ENCODE results near the gene TRABD2B. TPM values are rescaled to one million over a fixed set of nuclear protein-coding genes. Genes with fewer than 3 reads are reported as not detected.
A peak's percentile ranks its signal among the peaks of the same experiment; 100 is the strongest.

TRABD2B gene
- total and polyA plus RNA-seq, 2 of the 13 experiments (the other 11 are each of a cell fraction or from before 2014, with no cell fraction given), result 0.04 TPM; not detected in 1

DNA sequence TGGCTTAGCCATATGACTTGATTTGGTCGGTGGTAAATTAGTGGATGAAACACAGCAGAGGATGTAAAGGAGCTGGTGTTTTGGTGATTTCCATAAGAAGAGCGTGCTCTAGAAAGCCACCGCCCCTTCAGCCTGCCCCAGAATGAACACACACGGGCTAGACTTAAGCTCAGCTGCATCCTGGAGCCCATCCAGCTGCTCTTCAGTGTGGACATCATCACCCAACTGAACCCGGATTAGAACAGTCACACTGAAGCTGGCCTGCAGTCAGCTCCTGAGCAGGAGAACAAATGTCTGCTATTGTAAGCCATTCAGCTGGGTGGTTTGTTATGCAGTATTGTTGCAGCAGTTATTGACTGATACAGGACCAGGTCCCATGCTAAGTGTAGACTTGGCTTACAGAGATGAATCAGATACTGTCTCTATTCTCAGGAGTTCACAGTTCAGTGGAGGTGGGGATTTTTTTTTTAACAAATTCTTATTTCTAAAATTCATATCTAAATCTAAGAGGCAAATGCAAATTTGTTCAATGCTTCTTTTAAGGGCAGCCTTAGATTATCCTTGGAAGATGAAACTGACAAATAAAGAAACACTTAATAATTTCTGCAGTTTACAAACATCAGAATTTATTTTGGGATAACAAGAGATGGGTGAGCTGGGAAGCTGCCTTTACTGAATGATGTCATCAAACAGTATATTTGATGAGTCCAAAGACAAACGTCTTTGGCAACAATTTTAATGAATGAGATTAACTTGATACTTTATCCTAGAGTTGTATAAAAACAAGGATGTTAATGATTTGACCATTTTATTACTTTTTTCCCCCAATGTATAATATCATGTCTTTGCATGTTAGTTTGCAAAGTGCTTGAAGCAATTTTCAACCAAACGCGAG lies 251.2 kb downstream of the TRABD2B start:
- no TSS peak for BruUV-seq (replicated peaks)
- no peak for DNase-seq (ENCODE audit: low spot score)
- Histone ChIP-seq H3K9me3 (ENCODE audit: low read length) (no peaks in the 10 kb centered on the region), H3K4me1 (ENCODE audit: insufficient read depth, low read length) (no peaks in the 10 kb centered on the region), H3K4me2 (ENCODE audit: low read depth, low read length) (no peak overlapping the region), H3K36me3 (replicated peaks in 1 of 2; ENCODE audit: control insufficient read depth in 1 of 2, insufficient read depth in 2 of 2, low read length in 2 of 2) (no peaks in the 10 kb centered on the region), H2AFZ (ENCODE audit: low read length) (no peak overlapping the region), H3K9ac (ENCODE audit: insufficient read depth, low read depth, low read length) (no peak overlapping the region), H3K79me2 (ENCODE audit: insufficient read depth, low read length) (no peaks in the 10 kb centered on the region), H3K4me3 (replicated peaks in 1 of 3; ENCODE audit: insufficient read depth in 1 of 3, low read depth in 2 of 3, low read length in 3 of 3) (no peak overlapping the region), H4K20me1 (ENCODE audit: insufficient read depth, low read length) (no peaks in the 10 kb centered on the region), H3K27ac (ENCODE audit: extremely low read length, insufficient read depth, low read length) (no peak overlapping the region), H3K27me3 (ENCODE audit: control insufficient read depth in 1 of 2, insufficient read depth in 2 of 2, low read length in 2 of 2) (0 out of 5 replicates have a peak, but pooled peaks cover 0 to 4% of the 10 kb centered on the region in 2 experiments)
- CTCF ChIA-PET (ENCODE audit: low intra/inter-chr PET ratio, low total read pairs), result no interaction called here
- in situ Hi-C loops (cut with HindIII; ENCODE audit: extremely low pct_ligation_motif_present, low pct_unique_long_range_greater_than_20kb), result no loop called here
- no peak for FAIRE-seq
- intact Hi-C loops (cut with micrococcal nuclease; ENCODE audit: unreplicated experiment), result no loop called here
- no peak for ATAC-seq
- 15% methylated on average over 7 of the region's 8 CpGs for WGBS (ENCODE audit: low lambda C conversion rate)
- peak; percentile 84 for TF ChIP-seq ATF7 (IDR thresholded peaks at IDR 0.05)
- no peak for TF ChIP-seq ATF7 (CRISPR knock-in tag; IDR thresholded peaks at IDR 0.05)
- no peak for TF ChIP-seq BCL6 (CRISPR knock-in tag; IDR thresholded peaks at IDR 0.05)
- POLR2A ChIA-PET, result no interaction called here

DNA sequence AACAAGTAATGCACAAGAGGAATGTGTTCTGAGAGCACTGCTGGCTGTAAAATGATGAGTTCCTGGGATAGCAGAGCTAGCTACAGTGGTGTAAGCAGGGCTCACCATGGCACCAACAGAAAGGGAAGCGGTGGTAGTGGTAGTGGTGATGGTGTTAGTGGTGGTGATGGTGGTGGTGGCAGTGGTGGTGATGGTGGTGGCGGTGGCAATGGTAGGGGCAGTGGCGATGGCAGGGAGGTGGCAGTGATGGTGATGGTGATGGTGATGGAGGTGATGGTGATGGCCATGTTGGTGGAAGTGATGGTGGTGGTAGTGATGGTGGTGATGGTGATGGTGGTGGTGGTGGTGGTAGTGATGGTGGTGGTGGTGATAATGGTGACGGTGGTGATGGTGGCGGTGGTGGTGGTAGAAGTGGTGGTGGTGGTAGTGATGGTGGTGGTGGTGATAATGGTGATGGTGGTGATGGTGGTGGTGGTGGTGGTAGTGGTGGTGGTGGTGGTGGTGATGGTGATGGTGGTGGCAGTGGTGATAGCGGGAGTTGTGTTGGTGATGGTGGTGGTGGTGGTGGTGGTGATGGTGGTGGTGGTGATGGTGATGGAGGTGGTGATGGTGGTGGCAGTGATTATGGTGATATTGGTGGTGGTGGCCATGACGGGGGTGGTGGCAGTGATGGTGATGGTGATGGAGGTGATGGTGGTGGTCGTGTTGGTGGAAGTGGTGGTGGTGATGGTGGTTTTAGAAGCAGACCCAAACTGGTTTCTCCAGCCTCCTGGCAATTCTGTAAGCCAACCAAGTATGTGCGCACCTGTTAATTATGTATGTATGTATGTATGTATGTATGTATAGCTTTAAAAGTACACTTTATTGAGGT lies 254.1 kb downstream of the TRABD2B start:
- H3K9me3 ChIP-seq (ENCODE audit: low read length), result no peaks in the 10 kb centered on the region
- no peaks in the 10 kb centered on the region for H3K79me2 ChIP-seq (ENCODE audit: insufficient read depth, low read length)
- no peaks in the 10 kb centered on the region for H3K4me1 ChIP-seq (ENCODE audit: insufficient read depth, low read length)
- no peak overlapping the region for H3K27ac ChIP-seq (ENCODE audit: extremely low read length, insufficient read depth, low read length)
- BruUV-seq (replicated peaks), result no TSS peak
- H4K20me1 ChIP-seq (ENCODE audit: insufficient read depth, low read length), result no peaks in the 10 kb centered on the region
- no peaks in the 10 kb centered on the region for H3K36me3 ChIP-seq (replicated peaks in 1 of 2; ENCODE audit: control insufficient read depth in 1 of 2, insufficient read depth in 2 of 2, low read length in 2 of 2)
- in situ Hi-C loops (cut with HindIII; ENCODE audit: extremely low pct_ligation_motif_present, low pct_unique_long_range_greater_than_20kb), result no loop called here
- 47% methylated on average over 9 of the region's 9 CpGs for WGBS (ENCODE audit: low lambda C conversion rate)
- intact Hi-C loops (cut with micrococcal nuclease; ENCODE audit: unreplicated experiment), result no loop called here
- no peak overlapping the region for H3K4me3 ChIP-seq (replicated peaks in 1 of 3; ENCODE audit: insufficient read depth in 1 of 3, low read depth in 2 of 3, low read length in 3 of 3)
- ATAC-seq (no peak), DNase-seq (ENCODE audit: low spot score) (no peak), FAIRE-seq (no peak)
- no peak overlapping the region for H3K4me2 ChIP-seq (ENCODE audit: low read depth, low read length)
- ChIA-PET CTCF (ENCODE audit: low intra/inter-chr PET ratio, low total read pairs) (no interaction called here), POLR2A (no interaction called here)
- peaks cover 0 to 3% of the 10 kb centered on the region in 2 experiments; a peak in 1 of 5 replicates for H3K27me3 ChIP-seq (ENCODE audit: control insufficient read depth in 1 of 2, insufficient read depth in 2 of 2, low read length in 2 of 2)
- TF ChIP-seq, protein P1, sequence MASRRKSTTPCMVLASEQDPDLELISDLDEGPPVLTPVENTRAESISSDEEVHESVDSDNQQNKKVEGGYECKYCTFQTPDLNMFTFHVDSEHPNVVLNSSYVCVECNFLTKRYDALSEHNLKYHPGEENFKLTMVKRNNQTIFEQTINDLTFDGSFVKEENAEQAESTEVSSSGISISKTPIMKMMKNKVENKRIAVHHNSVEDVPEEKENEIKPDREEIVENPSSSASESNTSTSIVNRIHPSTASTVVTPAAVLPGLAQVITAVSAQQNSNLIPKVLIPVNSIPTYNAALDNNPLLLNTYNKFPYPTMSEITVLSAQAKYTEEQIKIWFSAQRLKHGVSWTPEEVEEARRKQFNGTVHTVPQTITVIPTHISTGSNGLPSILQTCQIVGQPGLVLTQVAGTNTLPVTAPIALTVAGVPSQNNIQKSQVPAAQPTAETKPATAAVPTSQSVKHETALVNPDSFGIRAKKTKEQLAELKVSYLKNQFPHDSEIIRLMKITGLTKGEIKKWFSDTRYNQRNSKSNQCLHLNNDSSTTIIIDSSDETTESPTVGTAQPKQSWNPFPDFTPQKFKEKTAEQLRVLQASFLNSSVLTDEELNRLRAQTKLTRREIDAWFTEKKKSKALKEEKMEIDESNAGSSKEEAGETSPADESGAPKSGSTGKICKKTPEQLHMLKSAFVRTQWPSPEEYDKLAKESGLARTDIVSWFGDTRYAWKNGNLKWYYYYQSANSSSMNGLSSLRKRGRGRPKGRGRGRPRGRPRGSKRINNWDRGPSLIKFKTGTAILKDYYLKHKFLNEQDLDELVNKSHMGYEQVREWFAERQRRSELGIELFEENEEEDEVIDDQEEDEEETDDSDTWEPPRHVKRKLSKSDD (CRISPR knock-in tag; IDR thresholded peaks at IDR 0.05; ENCODE audit: low read depth), result no peak
- TF ChIP-seq ZNF350 (CRISPR knock-in tag; IDR thresholded peaks at IDR 0.05; ENCODE audit: borderline replicate concordance, low read depth), result no peak
- TF ChIP-seq ATF6 (CRISPR knock-in tag; conservative IDR thresholded peaks at IDR 0.05), result no peak
- TF ChIP-seq ZFYVE20 (CRISPR knock-in tag; IDR thresholded peaks at IDR 0.05; ENCODE audit: borderline replicate concordance, low read depth), result no peak
- TF ChIP-seq ZKSCAN8 (CRISPR knock-in tag; IDR thresholded peaks at IDR 0.05; ENCODE audit: borderline replicate concordance), result no peak
- no peak overlapping the region for H3K9ac ChIP-seq (ENCODE audit: insufficient read depth, low read depth, low read length)
- H2AFZ ChIP-seq (ENCODE audit: low read length), result no peak overlapping the region
